PC-3 (cell line): ENCODE results near the gene DMAC2. TPM values are rescaled to one million over a fixed set of nuclear protein-coding genes. Genes with fewer than 3 reads are reported as not detected.

Experiments used
- ATAC-seq: fragments of 200-7000 bp; cut with Tn5 transposase; 2 replicates; pipeline ENCODE4 v1.9.1; 2020; ENCODE audit warnings: mild to moderate bottlenecking, moderate library complexity
- BruUV-seq: library from RNA; stranded (reverse); fragments of 400-500 nt; replicated peaks from 2 replicates; lab custom pipeline; 2021; lab: Mats Ljungman, UMichigan
- CTCF ChIA-PET: fragments of 300-600 bp; sonication (Branson Sonifier 250); formaldehyde crosslinking; loops from one replicate; lab custom pipeline; 2022; ENCODE audit warnings: antibody characterized with exemption; lab: Charles Lee
- POLR2A ChIA-PET: fragments of 300-600 bp; sonication (Branson Sonifier 250); formaldehyde crosslinking; loops from one replicate; lab custom pipeline; 2022; ENCODE audit warnings: antibody characterized with exemption; ENCODE audit not compliant: unreplicated experiment; lab: Charles Lee
- DNase-seq: peaks from one replicate; pipeline ENCODE4 v3.0.0-alpha.2; 2015
- H2AFZ ChIP-seq: fragments of 300-600 bp; sonication (generic); 2 replicates; pipeline ENCODE4 v1.6.0; 2016; ENCODE audit warnings: antibody characterized with exemption, low read length
- H3F3A ChIP-seq: fragments of 300-600 bp; sonication (generic); one replicate; pipeline ENCODE4 v1.6.0; 2017; ENCODE audit warnings: antibody characterized with exemption, low read length, control low read depth, mild to moderate bottlenecking; ENCODE audit not compliant: unreplicated experiment
- H3K27ac ChIP-seq: fragments of 300-600 bp; sonication (generic); 2 replicates; pipeline ENCODE4 v1.5.1; 2016; ENCODE audit warnings: mild to moderate bottlenecking, low read length
- H3K27me3 ChIP-seq: fragments of 300-600 bp; sonication (generic); 2 replicates; pipeline ENCODE4 v1.6.1; 2016; ENCODE audit warnings: low read length, mixed read lengths
- H3K36me3 ChIP-seq: fragments of 300-600 bp; sonication (generic); 2 replicates; pipeline ENCODE4 v1.6.1; 2016; ENCODE audit warnings: low read depth, mixed run types, low read length, mixed read lengths
- H3K4me1 ChIP-seq: fragments of 300-600 bp; sonication (generic); 2 replicates; pipeline ENCODE4 v1.5.1; 2016; ENCODE audit warnings: low read length; ENCODE audit not compliant: insufficient read depth
- H3K4me2 ChIP-seq: fragments of 300-600 bp; sonication (generic); 2 replicates; pipeline ENCODE4 v1.6.0; 2016; ENCODE audit warnings: low read length
- H3K4me3 ChIP-seq: fragments of 300-600 bp; sonication (generic); 2 replicates; pipeline ENCODE4 v1.5.1; 2016; ENCODE audit warnings: mild to moderate bottlenecking, low read length, mixed read lengths
- H3K79me2 ChIP-seq: fragments of 300-600 bp; sonication (generic); 2 replicates; pipeline ENCODE4 v1.6.1; 2017; ENCODE audit warnings: low read length, mixed read lengths
- H3K9ac ChIP-seq: fragments of 300-600 bp; sonication (generic); 2 replicates; pipeline ENCODE4 v1.6.0; 2016; ENCODE audit warnings: mild to moderate bottlenecking, low read length
- H3K9me2 ChIP-seq: fragments of 300-600 bp; sonication (generic); replicated peaks from 2 replicates; pipeline ENCODE4 v1.6.1; 2016; ENCODE audit warnings: mixed run types, low read length, mixed read lengths
- H3K9me3 ChIP-seq: fragments of 300-600 bp; sonication (generic); 2 replicates; pipeline ENCODE4 v1.6.1; 2016; ENCODE audit warnings: low read length, mixed read lengths
- H4K20me1 ChIP-seq: fragments of 300-600 bp; sonication (generic); 2 replicates; pipeline ENCODE4 v1.6.1; 2016; ENCODE audit warnings: low read length, mixed read lengths
- EZH2 ChIP-seq: fragments of 300-600 bp; sonication (generic); IDR thresholded peaks from one replicate; pipeline ENCODE4 v1.6.1; 2017; ENCODE audit warnings: antibody characterized with exemption, mild to moderate bottlenecking, low read length; ENCODE audit not compliant: unreplicated experiment
- EZH2phosphoT487 ChIP-seq: fragments of 300-600 bp; sonication (generic); IDR thresholded peaks from 2 replicates; pipeline ENCODE4 v1.6.1; 2018; ENCODE audit warnings: mild to moderate bottlenecking, antibody characterized with exemption, low read length, borderline replicate concordance
- intact Hi-C: fragments of 100-400 bp; cut with micrococcal nuclease; formaldehyde crosslinking; loops from 2 replicates; pipeline ENCODE4 v1.9.0; 2023
- total RNA-seq: library from RNA; depleted of rRNA; stranded (reverse); fragments of >200 nt; gene quantifications from 2 replicates; pipeline ENCODE4 v1.2.3, GENCODE V29; 2014
- TF ChIP-seq, protein P1 (sequence below): fragments of 300-600 bp; sonication (generic); conservative IDR thresholded peaks from 2 replicates; pipeline ENCODE4 v1.5.1; 2017; ENCODE audit warnings: antibody characterized with exemption, low read depth, mild to moderate bottlenecking, low read length

DMAC2 gene
- total RNA-seq, 1 experiment from 2014 or later = 36.8 TPM

DNA sequence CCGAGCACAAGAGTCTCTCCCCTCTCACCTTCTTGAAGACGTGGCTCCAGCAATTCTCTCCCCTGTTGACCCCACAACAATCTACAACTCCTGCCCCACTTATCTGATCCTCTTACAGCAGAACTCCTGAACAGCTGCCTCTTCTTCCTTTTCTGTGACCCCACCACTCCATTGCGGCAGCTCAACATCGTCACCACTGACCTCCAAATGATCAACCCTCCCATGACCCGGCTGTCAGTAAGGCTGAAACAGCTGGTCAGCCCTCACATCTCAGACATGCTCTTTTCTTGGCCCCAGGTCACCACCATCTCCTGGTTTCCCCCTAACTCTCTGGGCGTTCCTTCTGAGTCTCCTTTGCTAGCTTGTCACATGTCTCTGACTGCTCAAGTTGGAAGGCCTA, 44.4 kb downstream of the DMAC2 start:
- Histone ChIP-seq H3F3A (no peaks in the 10 kb centered on the region), H3K9me2 (no peaks in the 10 kb centered on the region), H3K9ac (no peak overlapping the region), H2AFZ (no peak overlapping the region), H3K27ac (no peak overlapping the region), H3K4me1 (peaks cover 10% of the 10 kb centered on the region; the same call in 1 of the 2 replicates), H3K9me3 (no peaks in the 10 kb centered on the region), H3K79me2 (peaks cover 36% of the 10 kb centered on the region), H4K20me1 (no peaks in the 10 kb centered on the region), H3K4me2 (peak overlapping the region; percentile 96), H3K27me3 (no peaks in the 10 kb centered on the region), H3K36me3 (no peaks in the 10 kb centered on the region; the same call in 1 of the 2 replicates), H3K4me3 (peak overlapping the region; percentile 81; the same call in 1 of the 2 replicates)
- intact Hi-C loops = no loop called here
- ATAC-seq = no peak
- ChIA-PET CTCF (no interaction called here), POLR2A (no interaction called here)
- no peak for TF ChIP-seq EZH2
- TF ChIP-seq, protein P1, sequence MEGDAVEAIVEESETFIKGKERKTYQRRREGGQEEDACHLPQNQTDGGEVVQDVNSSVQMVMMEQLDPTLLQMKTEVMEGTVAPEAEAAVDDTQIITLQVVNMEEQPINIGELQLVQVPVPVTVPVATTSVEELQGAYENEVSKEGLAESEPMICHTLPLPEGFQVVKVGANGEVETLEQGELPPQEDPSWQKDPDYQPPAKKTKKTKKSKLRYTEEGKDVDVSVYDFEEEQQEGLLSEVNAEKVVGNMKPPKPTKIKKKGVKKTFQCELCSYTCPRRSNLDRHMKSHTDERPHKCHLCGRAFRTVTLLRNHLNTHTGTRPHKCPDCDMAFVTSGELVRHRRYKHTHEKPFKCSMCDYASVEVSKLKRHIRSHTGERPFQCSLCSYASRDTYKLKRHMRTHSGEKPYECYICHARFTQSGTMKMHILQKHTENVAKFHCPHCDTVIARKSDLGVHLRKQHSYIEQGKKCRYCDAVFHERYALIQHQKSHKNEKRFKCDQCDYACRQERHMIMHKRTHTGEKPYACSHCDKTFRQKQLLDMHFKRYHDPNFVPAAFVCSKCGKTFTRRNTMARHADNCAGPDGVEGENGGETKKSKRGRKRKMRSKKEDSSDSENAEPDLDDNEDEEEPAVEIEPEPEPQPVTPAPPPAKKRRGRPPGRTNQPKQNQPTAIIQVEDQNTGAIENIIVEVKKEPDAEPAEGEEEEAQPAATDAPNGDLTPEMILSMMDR = no peak
- TF ChIP-seq EZH2phosphoT487 = no peak
- no TSS peak for BruUV-seq
- DNase-seq = no peak

- no peak overlapping the region for H2AFZ ChIP-seq
- peaks cover 21% of the 10 kb centered on the region for H3K79me2 ChIP-seq
- TF ChIP-seq EZH2 (no peak), EZH2phosphoT487 (no peak)
- TF ChIP-seq, protein P1 = no peak
- ATAC-seq = no peak
- no TSS peak for BruUV-seq
- H3K9me2 ChIP-seq = no peaks in the 10 kb centered on the region
- H4K20me1 ChIP-seq = no peaks in the 10 kb centered on the region
- peaks cover 4% of the 10 kb centered on the region; the same call in 1 of the 2 replicates for H3K4me1 ChIP-seq
- no peaks in the 10 kb centered on the region; the same call in 1 of the 2 replicates for H3K36me3 ChIP-seq
- intact Hi-C loops = no loop called here
- no peaks in the 10 kb centered on the region for H3K27me3 ChIP-seq
- no peaks in the 10 kb centered on the region for H3F3A ChIP-seq
- no peak overlapping the region for H3K4me3 ChIP-seq
- no peak for DNase-seq
- H3K27ac ChIP-seq = no peak overlapping the region
- ChIA-PET POLR2A (no interaction called here), CTCF (no interaction called here)
- H3K9ac ChIP-seq = no peak overlapping the region
- no peaks in the 10 kb centered on the region for H3K9me3 ChIP-seq
- H3K4me2 ChIP-seq = no peak overlapping the region
Observed at GRCh38 chr19:41392775-41393174, 46.9 kb downstream of the DMAC2 start.

GRCh38 chr19:41391618-41392017, 48.1 kb downstream of the DMAC2 start:
- Histone ChIP-seq H3K4me1 (peaks cover 4% of the 10 kb centered on the region; the same call in 1 of the 2 replicates), H2AFZ (no peak overlapping the region), H3K9me3 (no peaks in the 10 kb centered on the region), H3F3A (no peaks in the 10 kb centered on the region), H3K79me2 (peaks cover 17% of the 10 kb centered on the region), H3K4me2 (no peak overlapping the region), H3K4me3 (no peak overlapping the region), H3K9me2 (no peaks in the 10 kb centered on the region), H3K27ac (no peak overlapping the region), H3K9ac (no peak overlapping the region), H3K36me3 (no peaks in the 10 kb centered on the region; the same call in 1 of the 2 replicates), H3K27me3 (no peaks in the 10 kb centered on the region), H4K20me1 (no peaks in the 10 kb centered on the region)
- ATAC-seq (no peak), DNase-seq (no peak)
- TF ChIP-seq, protein P1 = no peak
- TF ChIP-seq EZH2phosphoT487 = no peak
- CTCF ChIA-PET = no interaction called here
- intact Hi-C loops = no loop called here
- POLR2A ChIA-PET = no interaction called here
- no TSS peak for BruUV-seq
